ENCODE measurements around the gene BAZ1B.
A peak's percentile ranks its signal among the peaks of the same experiment; 100 is the strongest.
"Not testable (repeated sequence)": the region's sequence is repeated elsewhere in the genome, so short reads cannot be mapped to it uniquely, and the experiment has no call there.

Gene BAZ1B

GRCh38 chr7:73425356-73425983, 96.6 kb downstream of the BAZ1B start:
- DNase-seq (ENCODE audit: low spot score) = no peak

DNA sequence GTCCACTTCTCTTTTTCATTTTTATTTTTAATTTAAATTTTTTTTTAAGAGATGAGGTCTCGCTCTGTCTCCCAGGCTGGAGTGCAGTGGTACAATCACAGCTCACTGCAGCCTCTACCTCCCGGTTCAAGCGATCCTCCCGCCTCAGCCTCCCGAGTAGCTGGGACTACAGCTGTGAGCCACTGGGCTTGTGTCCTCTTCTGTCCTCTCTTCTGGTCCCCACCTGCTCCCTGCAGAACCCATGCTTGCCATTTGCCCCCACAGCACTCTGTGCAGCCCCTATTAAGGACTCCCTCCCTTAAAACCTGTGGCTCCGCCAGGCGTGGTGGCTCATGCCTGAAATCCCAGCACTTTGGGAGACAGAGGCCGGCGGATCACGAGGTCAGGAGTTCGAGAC, 97.6 kb downstream of the BAZ1B start:
- DNase-seq (ENCODE audit: low spot score) = no peak

DNA sequence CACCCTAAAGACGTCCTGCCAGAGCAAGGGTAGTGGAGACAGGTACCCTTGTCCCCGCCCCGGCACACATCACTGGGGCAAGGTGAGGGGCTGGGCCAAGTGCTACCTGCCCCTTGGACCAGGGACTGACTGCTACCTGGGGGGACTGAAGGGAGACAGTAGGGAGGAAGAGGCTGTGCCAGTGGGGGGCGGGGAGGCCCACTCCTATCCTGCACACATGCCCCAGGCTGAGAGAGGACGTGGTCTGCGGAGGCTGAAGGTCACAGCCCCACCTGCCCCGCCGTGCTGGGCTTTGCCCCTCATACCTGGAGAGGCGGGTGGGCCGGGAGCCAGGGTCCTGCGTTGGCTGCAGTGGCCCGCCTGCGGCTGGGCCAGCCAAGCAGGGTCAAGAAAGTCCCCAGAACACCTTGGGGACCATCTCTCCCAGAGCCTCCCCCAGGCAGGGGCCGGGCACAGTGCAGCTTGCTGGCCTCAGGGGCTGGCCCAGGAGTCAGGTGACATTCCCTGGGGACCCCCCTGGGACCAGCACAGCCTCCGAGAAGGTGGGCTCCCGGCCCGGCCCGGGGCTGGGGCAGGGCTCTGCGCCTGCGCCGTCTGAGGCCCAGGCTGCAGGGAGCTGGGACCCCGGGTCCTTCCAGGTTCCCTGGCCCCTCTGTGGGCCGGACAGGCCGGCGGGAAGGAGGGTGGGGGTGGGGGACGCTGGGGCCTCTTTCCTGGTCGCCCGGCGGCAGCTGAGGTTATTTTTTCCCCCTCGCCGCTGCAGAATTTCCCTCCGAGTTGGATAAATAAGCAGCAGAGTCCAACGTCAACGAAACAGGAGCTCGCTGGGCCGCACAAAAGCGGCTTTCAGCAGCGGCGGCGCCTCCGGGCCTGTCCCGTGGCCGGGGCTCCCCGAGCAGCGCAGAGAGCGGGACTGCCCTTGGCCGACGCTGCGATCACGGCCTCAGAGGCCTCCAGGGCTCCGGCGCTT, 98.3 kb downstream of the BAZ1B start:
- DNase-seq (ENCODE audit: low spot score) = peak; percentile 37

GRCh38 chr7:73420610-73421009, 101.5 kb downstream of the BAZ1B start:
- not testable (repeated sequence) for DNase-seq (ENCODE audit: low spot score)

GRCh38 chr7:73420016-73420415, 102.1 kb downstream of the BAZ1B start:
- DNase-seq (ENCODE audit: low spot score) = not testable (repeated sequence)

DNA sequence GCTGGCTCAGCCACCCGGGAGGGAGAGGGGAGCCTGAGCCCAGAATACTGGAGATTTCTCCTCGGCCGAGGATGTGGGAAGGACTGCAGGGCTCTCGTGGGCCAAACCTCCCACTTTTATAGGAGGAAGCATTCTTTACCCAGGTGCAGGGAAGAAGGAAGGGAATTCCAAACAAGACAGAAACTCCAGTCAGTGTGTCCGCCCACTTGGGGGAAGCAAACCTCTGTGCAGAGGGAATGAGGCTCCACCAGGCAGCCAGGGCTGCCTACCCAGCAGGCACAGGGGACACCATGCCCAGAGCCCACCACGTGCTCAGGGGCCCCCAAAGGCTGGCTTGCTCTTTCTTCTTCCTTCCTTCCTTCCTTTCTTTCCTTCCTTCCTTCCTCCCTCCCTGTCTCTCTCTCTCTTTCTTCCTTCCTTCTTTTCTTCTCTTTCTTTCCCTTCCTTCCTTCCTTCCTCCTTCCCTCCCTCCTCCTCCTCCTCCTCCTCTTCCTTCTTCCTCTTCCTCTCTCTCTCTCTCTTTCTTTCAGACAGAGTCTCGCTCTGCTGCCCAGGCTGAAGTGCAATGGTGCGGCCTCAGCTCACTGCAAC, 103.9 kb downstream of the BAZ1B start:
- DNase-seq (ENCODE audit: low spot score) = no peak

DNA sequence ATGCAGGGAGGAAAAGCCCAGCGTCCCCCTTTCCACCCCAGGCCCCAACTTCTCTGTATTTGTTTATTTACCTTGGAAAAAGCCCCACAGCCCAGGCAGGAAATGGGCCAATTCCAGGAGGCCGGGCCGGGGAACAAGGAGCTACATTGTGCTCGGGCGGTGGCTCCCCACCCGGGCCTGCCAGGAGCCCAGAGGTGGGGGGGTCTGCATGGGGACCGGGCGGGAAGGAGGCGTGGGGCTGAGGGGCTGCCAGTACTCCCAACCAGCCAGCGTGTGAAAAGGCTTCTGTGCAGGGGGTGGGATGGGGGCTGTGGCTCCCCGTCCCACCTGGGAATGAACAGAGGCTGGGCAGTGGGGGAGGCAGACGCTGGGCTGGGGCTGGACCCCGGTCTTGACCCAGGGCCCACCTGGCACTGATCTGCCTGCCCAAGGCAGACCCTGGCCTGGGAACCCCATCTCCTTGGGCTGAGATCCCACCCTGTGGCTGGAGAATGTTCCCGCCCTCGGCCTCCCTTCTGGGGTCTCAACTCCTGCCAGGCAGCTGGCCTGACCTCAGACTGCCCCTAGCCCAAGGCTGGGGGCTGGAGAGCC, 111.5 kb downstream of the BAZ1B start:
- DNase-seq (ENCODE audit: low spot score) = not testable (repeated sequence)

GRCh38 chr7:73404860-73405259, 117.2 kb downstream of the BAZ1B start:
- DNase-seq (ENCODE audit: low spot score) = not testable (repeated sequence)

DNA sequence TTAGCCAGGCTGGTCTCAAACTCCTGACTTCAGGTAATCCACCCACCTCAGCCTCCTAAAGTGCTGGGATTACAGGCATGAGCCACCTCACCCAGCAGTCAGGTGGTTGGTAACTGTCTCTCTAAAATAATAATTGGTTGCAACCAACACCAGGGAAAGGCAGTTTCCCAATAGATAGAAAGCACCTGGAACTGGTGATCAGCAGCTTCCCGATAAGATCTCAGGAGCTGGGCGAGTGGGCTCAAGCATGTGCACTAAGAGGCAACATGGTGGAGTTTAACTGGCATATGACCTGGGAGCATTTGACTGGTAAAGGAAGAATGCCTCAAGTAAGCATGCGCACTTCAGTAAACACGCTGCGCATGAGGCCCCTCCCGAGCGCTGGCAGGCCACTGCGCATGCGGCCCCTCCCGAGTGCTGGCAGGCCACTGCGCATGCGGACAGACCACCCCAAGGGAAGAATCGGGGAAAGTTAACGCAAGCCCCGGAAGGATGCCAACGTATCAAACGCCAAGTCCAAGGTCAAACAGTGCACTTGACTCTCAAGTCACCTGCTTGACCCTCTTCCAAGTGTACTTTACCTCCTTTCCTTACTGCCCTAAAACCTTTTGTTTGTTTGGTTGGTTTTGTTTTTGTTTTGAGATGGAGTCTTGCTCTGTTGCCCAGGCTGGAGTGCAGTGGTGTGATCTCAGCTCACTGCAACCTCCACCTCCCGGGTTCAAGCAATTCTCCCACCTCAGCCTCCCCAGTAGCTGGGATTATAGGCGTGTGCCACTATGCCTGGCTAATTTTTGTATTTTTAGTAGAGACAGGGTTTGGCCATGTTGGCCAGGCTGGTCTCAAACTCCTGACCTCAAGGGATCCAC, 122.7 kb downstream of the BAZ1B start:
- DNase-seq (ENCODE audit: low spot score) = not testable (repeated sequence)

DNA sequence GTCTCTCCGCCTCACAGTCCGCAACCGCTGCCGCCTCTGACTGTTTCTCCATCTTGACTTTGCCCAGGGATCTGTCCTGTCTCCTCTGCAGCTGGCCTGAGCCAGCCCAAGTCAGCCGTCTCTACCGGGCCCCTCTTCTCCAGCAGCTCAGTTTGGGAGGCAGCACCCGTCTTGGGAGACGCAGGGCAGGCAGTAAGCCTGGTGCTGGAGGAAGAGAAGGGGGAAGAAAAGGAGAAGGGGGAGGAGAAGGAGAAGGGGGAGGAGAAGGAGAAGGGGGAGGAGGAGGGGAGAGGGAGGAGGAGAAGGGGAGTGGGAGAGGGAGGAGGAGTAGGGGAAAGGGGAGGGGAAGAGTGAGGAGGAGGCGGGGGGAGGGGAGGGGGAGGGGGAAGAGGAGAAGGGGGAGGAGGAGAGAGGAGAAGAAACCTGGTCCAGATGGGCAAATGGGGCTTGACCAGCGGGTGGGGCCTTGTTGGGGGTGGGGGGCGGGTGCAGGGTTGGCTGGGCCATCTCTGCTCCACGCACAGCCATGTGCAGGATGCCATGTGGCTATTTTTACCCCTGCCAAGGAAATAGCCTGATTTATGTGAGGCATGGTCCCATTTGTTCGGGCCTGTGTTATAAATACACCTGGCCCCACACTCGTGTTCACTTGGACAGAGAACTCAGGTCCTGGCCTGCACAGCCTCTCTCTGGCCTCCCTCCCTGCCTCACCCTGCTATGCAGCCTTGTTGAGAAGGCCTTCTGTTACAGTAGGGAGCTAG, 124.4 kb downstream of the BAZ1B start:
- DNase-seq (ENCODE audit: low spot score) = no peak

DNA sequence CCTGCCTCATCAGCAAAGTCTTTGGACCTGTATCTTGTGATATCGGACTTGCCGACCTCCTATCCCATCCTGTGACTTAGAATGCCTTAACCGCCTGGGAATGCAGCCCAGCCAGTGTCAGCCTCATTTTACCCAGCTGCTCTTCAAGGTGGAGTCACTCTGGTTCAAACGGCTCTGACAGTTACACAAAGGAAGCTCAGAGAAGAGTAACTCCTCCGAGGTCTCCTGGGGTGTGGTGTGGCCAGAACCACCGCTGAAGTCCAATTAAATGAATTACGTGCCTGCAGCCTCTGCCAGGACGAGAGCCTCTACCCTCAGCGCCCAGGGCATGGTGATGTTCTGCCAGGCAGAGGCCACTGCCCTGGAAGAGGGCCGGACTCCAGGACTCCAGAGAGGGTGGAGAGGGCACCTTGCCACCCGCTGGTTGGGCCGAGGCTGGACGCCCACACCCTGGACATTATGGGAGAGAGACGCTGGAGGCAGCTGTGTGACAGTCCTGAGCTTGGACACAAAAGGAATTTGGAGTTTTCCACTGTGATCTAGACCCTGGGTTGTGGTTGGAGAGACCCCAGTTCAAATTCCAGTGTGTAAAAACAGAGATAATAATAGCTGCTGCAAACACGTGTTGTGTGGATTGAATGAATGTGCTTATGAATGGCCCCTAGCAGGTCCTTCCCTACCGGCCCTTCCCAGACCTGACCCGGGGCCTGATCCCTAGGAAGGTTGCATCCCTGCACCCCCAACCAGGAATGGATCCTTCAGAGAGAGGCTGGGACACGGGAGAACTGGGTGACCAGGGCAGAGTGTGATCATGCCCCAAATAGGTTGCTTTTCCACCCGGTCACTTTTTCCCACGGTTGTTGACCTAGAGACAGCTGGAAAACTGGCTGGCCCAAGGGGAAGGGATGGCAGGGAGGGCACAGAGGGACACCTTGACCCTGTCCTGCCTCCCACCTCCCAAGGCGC, 126.3 kb downstream of the BAZ1B start:
- no peak for DNase-seq (ENCODE audit: low spot score)

- no peak for DNase-seq (ENCODE audit: low spot score)
Observed at GRCh38 chr7:73394422-73394821, 127.7 kb downstream of the BAZ1B start.

DNA sequence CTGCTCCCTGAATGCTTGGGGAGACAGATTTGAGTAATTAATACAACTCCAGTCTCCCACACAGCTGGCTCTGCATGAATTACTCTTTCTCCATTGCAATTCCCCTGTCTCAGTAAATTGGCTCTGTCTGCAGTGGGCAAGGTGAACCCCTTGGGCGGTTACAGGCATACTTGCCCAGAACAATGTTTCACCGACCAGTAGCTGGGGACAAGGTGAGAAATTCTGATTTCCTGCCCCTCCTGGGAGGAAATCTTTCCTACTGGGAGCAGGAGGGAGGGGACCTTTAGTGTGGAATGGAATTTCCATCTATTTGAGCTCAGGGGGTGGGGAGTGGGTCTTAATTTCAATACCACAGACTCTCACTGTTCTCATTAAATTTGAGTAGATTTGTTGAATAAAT, 130.7 kb downstream of the BAZ1B start:
- no peak for DNase-seq (ENCODE audit: low spot score)
